GM23338 (cell line): ENCODE measurements around the gene ANKRD65. TPM values are rescaled to one million over a fixed set of nuclear protein-coding genes. Genes with fewer than 3 reads are reported as not detected.

ENCODE experiments used
- ATAC-seq: fragments of 200-7000 bp; cut with Tn5 transposase; 3 replicates; pipeline ENCODE4 v1.9.1; 2020
- DNase-seq: peaks from one replicate; pipeline ENCODE4 v3.0.0-alpha.2; 2015; ENCODE audit warnings: low spot score
- H2AFZ ChIP-seq: fragments of 200-600 bp; sonication (generic); 2 replicates; pipeline ENCODE4 v1.8.0; 2016; ENCODE audit warnings: antibody characterized with exemption, mild to moderate bottlenecking, moderate library complexity
- H3F3A ChIP-seq: fragments of 200-600 bp; sonication (generic); replicated peaks from 2 replicates; pipeline ENCODE4 v1.8.0; 2017; ENCODE audit warnings: antibody characterized with exemption, mixed run types, low read depth
- H3K27ac ChIP-seq: fragments of 200-600 bp; sonication (generic); 2 replicates; pipeline ENCODE4 v1.6.1; 2016; ENCODE audit warnings: low read depth
- H3K27me3 ChIP-seq: fragments of 200-600 bp; sonication (generic); 2 replicates; pipeline ENCODE4 v1.8.0; 2016; ENCODE audit warnings: mild to moderate bottlenecking, mixed run types, moderate library complexity; ENCODE audit not compliant: insufficient read depth
- H3K36me3 ChIP-seq: fragments of 200-600 bp; sonication (generic); 2 replicates; pipeline ENCODE4 v1.8.0; 2016; ENCODE audit warnings: mild to moderate bottlenecking; ENCODE audit not compliant: insufficient read depth
- H3K4me1 ChIP-seq: fragments of 200-600 bp; sonication (generic); 2 replicates; pipeline ENCODE4 v1.8.0; 2016; ENCODE audit warnings: mild to moderate bottlenecking, moderate library complexity; ENCODE audit not compliant: insufficient read depth
- H3K4me2 ChIP-seq: fragments of 200-600 bp; sonication (generic); 2 replicates; pipeline ENCODE4 v1.7.1; 2017; ENCODE audit warnings: mixed run types
- H3K4me3 ChIP-seq: fragments of 200-600 bp; sonication (generic); 2 replicates; pipeline ENCODE4 v1.6.1; 2016; ENCODE audit warnings: mixed run types
- H3K79me2 ChIP-seq: fragments of 200-600 bp; sonication (generic); replicated peaks from 2 replicates; pipeline ENCODE4 v1.8.0; 2017; ENCODE audit warnings: mild to moderate bottlenecking; ENCODE audit not compliant: insufficient read depth
- H3K9me2 ChIP-seq: fragments of 200-600 bp; sonication (generic); 2 replicates; pipeline ENCODE4 v1.8.0; 2017; ENCODE audit not compliant: insufficient read depth
- H4K20me1 ChIP-seq: fragments of 200-600 bp; sonication (generic); replicated peaks from 2 replicates; pipeline ENCODE4 v1.8.0; 2017; ENCODE audit warnings: mild to moderate bottlenecking; ENCODE audit not compliant: insufficient read depth
- H3K27ac Mint-ChIP-seq: 2 replicates; pipeline ENCODE4 v1.8.0; 2020; ENCODE audit warnings: inconsistent platforms, mild to moderate bottlenecking, moderate library complexity, mixed read lengths
- H3K27me3 Mint-ChIP-seq: 3 replicates; pipeline ENCODE4 v1.8.0; 2022; ENCODE audit warnings: low read depth, mild to moderate bottlenecking, moderate library complexity, mixed read lengths, inconsistent platforms; ENCODE audit not compliant: insufficient read depth, poor library complexity
- H3K36me3 Mint-ChIP-seq: 3 replicates; pipeline ENCODE4 v1.8.0; 2021; ENCODE audit warnings: low read depth, mild to moderate bottlenecking, inconsistent platforms, moderate library complexity, mixed read lengths
- H3K4me1 Mint-ChIP-seq: 3 replicates; pipeline ENCODE4 v1.8.0; 2020; ENCODE audit warnings: mild to moderate bottlenecking, inconsistent platforms, mixed read lengths
- H3K4me3 Mint-ChIP-seq: 3 replicates; pipeline ENCODE4 v1.8.0; 2021; ENCODE audit warnings: moderate library complexity, mild to moderate bottlenecking, inconsistent platforms, mixed read lengths
- H3K9me3 Mint-ChIP-seq: 3 replicates; pipeline ENCODE4 v1.8.0; 2020; ENCODE audit warnings: moderate library complexity, mild to moderate bottlenecking, inconsistent platforms, mixed read lengths
- CREB1 ChIP-seq: fragments of 250-450 bp; sonication (Bioruptor Pico); IDR thresholded peaks from 2 replicates; pipeline ENCODE4 v1.5.0; 2020; ENCODE audit warnings: low read depth, mild to moderate bottlenecking, moderate library complexity
- CTCF ChIP-seq, 2 experiments: fragments of 200-600 bp in 1 of 2; sonication (generic) in 1 of 2; conservative IDR thresholded peaks; 2 replicates each; pipeline versions ENCODE4 v1.5.1 to v1.6.1; 2016 to 2017; ENCODE audit warnings: antibody characterized with exemption in 2 of 2, low read depth in 2 of 2, mild to moderate bottlenecking in 2 of 2, moderate library complexity in 1 of 2
- ETS1 ChIP-seq: IDR thresholded peaks from 2 replicates; pipeline ENCODE4 v1.6.1; 2016; ENCODE audit warnings: antibody characterized with exemption
- EZH2 ChIP-seq: fragments of 200-600 bp; sonication (generic); IDR thresholded peaks from one replicate; pipeline ENCODE4 v1.8.0; 2017; ENCODE audit warnings: antibody characterized with exemption, mild to moderate bottlenecking, low read depth; ENCODE audit not compliant: unreplicated experiment
- EZH2phosphoT487 ChIP-seq: fragments of 200-600 bp; sonication (generic); IDR thresholded peaks from one replicate; pipeline ENCODE4 v1.8.1; 2018; ENCODE audit warnings: antibody characterized with exemption; ENCODE audit not compliant: unreplicated experiment
- JUNB ChIP-seq: IDR thresholded peaks from one replicate; pipeline ENCODE4 v1.6.1; 2016; ENCODE audit warnings: antibody characterized with exemption; ENCODE audit not compliant: unreplicated experiment
- NANOG ChIP-seq: IDR thresholded peaks from 2 replicates; pipeline ENCODE4 v1.6.1; 2016; ENCODE audit warnings: antibody characterized with exemption, borderline replicate concordance
- POLR2AphosphoS5 ChIP-seq: IDR thresholded peaks from 2 replicates; pipeline ENCODE4 v1.6.1; 2016; ENCODE audit warnings: antibody characterized with exemption, low read depth
- REST ChIP-seq: IDR thresholded peaks from one replicate; pipeline ENCODE4 v1.6.1; 2018; ENCODE audit warnings: antibody characterized with exemption; ENCODE audit not compliant: unreplicated experiment
- STAT1 ChIP-seq: IDR thresholded peaks from one replicate; pipeline ENCODE4 v1.6.1; 2016; ENCODE audit warnings: antibody characterized with exemption; ENCODE audit not compliant: unreplicated experiment
- ZNF114 ChIP-seq: fragments of 250-450 bp; sonication (Bioruptor Pico); IDR thresholded peaks from 2 replicates; pipeline ENCODE4 v1.5.0; 2020; ENCODE audit warnings: mild to moderate bottlenecking, moderate library complexity
- ZNF331 ChIP-seq: fragments of 250-450 bp; sonication (Bioruptor Pico); IDR thresholded peaks from 2 replicates; pipeline ENCODE4 v1.5.0; 2020; ENCODE audit warnings: low read depth, mild to moderate bottlenecking, moderate library complexity
- ZNF462 ChIP-seq: fragments of 250-450 bp; sonication (Bioruptor Pico); IDR thresholded peaks from 2 replicates; pipeline ENCODE4 v1.5.0; 2020; ENCODE audit warnings: mild to moderate bottlenecking, moderate library complexity
- polyA plus RNA-seq: library from polyadenylated mRNA; unstranded; fragments of >200 nt; fragmentation: Nextera tagmentation; extraction: Ambion mirVana; gene quantifications from 2 replicates; pipeline ENCODE4 v1.2.1, GENCODE V29; 2016
- total RNA-seq: library from RNA; depleted of rRNA; stranded (reverse); fragments of >200 nt; shearing (Covaris generic); gene quantifications from 2 replicates; pipeline ENCODE4 v1.2.3, GENCODE V29; 2014

ANKRD65 gene
- total and polyA plus RNA-seq, 2 experiments from 2014 or later: 1.6 to 1.7 TPM

- H3K4me2 ChIP-seq: peak overlapping the region; percentile 77
Observed at GRCh38 chr1:1419363-1419812, 1.7 kb downstream of the ANKRD65 start.

More at GRCh38 chr1:1419363-1419812, 1.7 kb downstream of the ANKRD65 start:
- Mint-ChIP-seq H3K9me3 (no peaks in the 10 kb centered on the region; the same call in 2 of the 3 replicates), H3K27me3 (peaks cover 13% of the 10 kb centered on the region), H3K27ac (no peak overlapping the region), H3K4me3 (peak overlapping the region; percentile 52), H3K4me1 (peaks cover 24% of the 10 kb centered on the region), H3K36me3 (no peaks in the 10 kb centered on the region; the same call in 2 of the 3 replicates)
- H4K20me1 ChIP-seq: no peaks in the 10 kb centered on the region
- no peaks in the 10 kb centered on the region for H3K9me2 ChIP-seq
- no peaks in the 10 kb centered on the region for H3K79me2 ChIP-seq
- H3F3A ChIP-seq: 0 out of 2 replicates have a peak, but pooled peaks cover 16% of the 10 kb centered on the region
- peaks cover 25% of the 10 kb centered on the region for H3K4me1 ChIP-seq
- TF ChIP-seq ETS1 (no peak), POLR2AphosphoS5 (no peak), NANOG (no peak), ZNF462 (CRISPR knock-in tag) (no peak), JUNB (no peak), CTCF (conservative IDR thresholded peaks at IDR 0.05; ENCODE audit: low read depth in 2 of 2) (no peak), REST (no peak), ZNF114 (no peak), STAT1 (no peak), CREB1 (CRISPR knock-in tag) (no peak), EZH2 (no peak), ZNF331 (CRISPR knock-in tag) (no peak), EZH2phosphoT487 (no peak)
- ATAC-seq (peak; percentile 2; the same call in 1 of the 3 replicates), DNase-seq (no peak)
- 0 out of 2 replicates have a peak, but pooled peaks cover 2% of the 10 kb centered on the region for H3K27me3 ChIP-seq
- no peak overlapping the region for H3K27ac ChIP-seq
- H2AFZ ChIP-seq: peak overlapping the region; percentile 94
- no peaks in the 10 kb centered on the region for H3K36me3 ChIP-seq
- H3K4me3 ChIP-seq: peak overlapping the region; percentile 50; the same call in 1 of the 2 replicates
